ENCODE data around the gene PPP5C. TPM values are rescaled to one million over a fixed set of nuclear protein-coding genes. Genes with fewer than 3 reads are reported as not detected.
A peak's percentile ranks its signal among the peaks of the same experiment; 100 is the strongest.

PPP5C gene
- polyA plus RNA-seq, 4 donors, result 24.0 to 52.2 (median 39.4) TPM

GRCh38 chr19:46408664-46409039 is 61.8 kb downstream of the PPP5C start:
- Histone ChIP-seq H3K27ac (ENCODE audit: low read depth in 1 of 3, low read length in 2 of 3) (peak overlapping the region in 1 of 3 donors; percentile 79), H3K4me1 (ENCODE audit: control insufficient read depth in 3 of 3, insufficient read depth in 2 of 3, low read depth in 1 of 3, low read length in 2 of 3) (peaks cover 0 to 62% (median 0%) of the 10 kb centered on the region in 3 donors), H3K4me3 (ENCODE audit: low read depth in 1 of 3, low read length in 3 of 3) (peak overlapping the region in 1 of 3 donors; percentile 24), H3K36me3 (ENCODE audit: control insufficient read depth in 3 of 3, insufficient read depth in 2 of 3, low read depth in 1 of 3, low read length in 3 of 3) (peaks cover 0 to 26% (median 0%) of the 10 kb centered on the region in 3 donors), H3K9me3 (ENCODE audit: control insufficient read depth in 2 of 2, insufficient read depth in 1 of 2, low read depth in 1 of 2, low read length in 1 of 2) (no peaks in the 10 kb centered on the region), H3K27me3 (ENCODE audit: control insufficient read depth in 3 of 3, insufficient read depth in 3 of 3, low read length in 3 of 3) (peaks cover 0 to 23% (median 18%) of the 10 kb centered on the region in 3 donors)
- peak in 1 of 2 donors; percentile 88 for DNase-seq
- 5 to 12% (median 7%) methylated on average over 11 of the region's 11 CpGs for WGBS, 3 donors
- no peak for FAIRE-seq

GRCh38 chr19:46409191-46409590 is 62.3 kb downstream of the PPP5C start:
- H3K4me1 ChIP-seq (ENCODE audit: control insufficient read depth in 3 of 3, insufficient read depth in 2 of 3, low read depth in 1 of 3, low read length in 2 of 3), result peaks cover 0 to 67% (median 0%) of the 10 kb centered on the region in 3 donors
- FAIRE-seq (no peak), DNase-seq (peak in 1 of 2 donors; percentile 57)
- peak overlapping the region in 2 of 3 donors; percentile 36 to 80 for H3K27ac ChIP-seq (ENCODE audit: low read depth in 1 of 3, low read length in 2 of 3)
- WGBS, 3 donors, result 63 to 74% (median 64%) methylated on average over 3 of the region's 3 CpGs
- H3K36me3 ChIP-seq (ENCODE audit: control insufficient read depth in 3 of 3, insufficient read depth in 2 of 3, low read depth in 1 of 3, low read length in 3 of 3), result peaks cover 0 to 26% (median 0%) of the 10 kb centered on the region in 3 donors
- no peak overlapping the region for H3K4me3 ChIP-seq (ENCODE audit: low read depth in 1 of 3, low read length in 3 of 3)
- H3K27me3 ChIP-seq (ENCODE audit: control insufficient read depth in 3 of 3, insufficient read depth in 3 of 3, low read length in 3 of 3), result peaks cover 0 to 23% (median 18%) of the 10 kb centered on the region in 3 donors
- no peaks in the 10 kb centered on the region for H3K9me3 ChIP-seq (ENCODE audit: control insufficient read depth in 2 of 2, insufficient read depth in 1 of 2, low read depth in 1 of 2, low read length in 1 of 2)

- DNase-seq (no peak), FAIRE-seq (no peak)
- H3K27me3 ChIP-seq (ENCODE audit: control insufficient read depth in 3 of 3, insufficient read depth in 3 of 3, low read length in 3 of 3), result peaks cover 0 to 20% (median 18%) of the 10 kb centered on the region in 3 donors
- H3K4me1 ChIP-seq (ENCODE audit: control insufficient read depth in 3 of 3, insufficient read depth in 2 of 3, low read depth in 1 of 3, low read length in 2 of 3), result peaks cover 0 to 64% (median 0%) of the 10 kb centered on the region in 3 donors
- H3K36me3 ChIP-seq (ENCODE audit: control insufficient read depth in 3 of 3, insufficient read depth in 2 of 3, low read depth in 1 of 3, low read length in 3 of 3), result peaks cover 0 to 26% (median 0%) of the 10 kb centered on the region in 3 donors
- H3K27ac ChIP-seq (ENCODE audit: low read depth in 1 of 3, low read length in 2 of 3), result peak overlapping the region in 1 of 3 donors; percentile 89
- WGBS, 3 donors, result 75 to 82% (median 79%) methylated on average over 13 of the region's 13 CpGs
- peak overlapping the region in 1 of 3 donors; percentile 93 for H3K4me3 ChIP-seq (ENCODE audit: low read depth in 1 of 3, low read length in 3 of 3)
- peaks cover 0 to 4% of the 10 kb centered on the region in 2 donors for H3K9me3 ChIP-seq (ENCODE audit: control insufficient read depth in 2 of 2, insufficient read depth in 1 of 2, low read depth in 1 of 2, low read length in 1 of 2)
These were observed 63.6 kb downstream of the PPP5C start for GRCh38 chr19:46410205-46411087.

GRCh38 chr19:46411088-46411924 is 64.4 kb downstream of the PPP5C start:
- Histone ChIP-seq H3K9me3 (ENCODE audit: control insufficient read depth in 2 of 2, insufficient read depth in 1 of 2, low read depth in 1 of 2, low read length in 1 of 2) (peaks cover 0 to 4% of the 10 kb centered on the region in 2 donors), H3K27ac (ENCODE audit: low read depth in 1 of 3, low read length in 2 of 3) (peak overlapping the region in 1 of 3 donors; percentile 89), H3K4me3 (ENCODE audit: low read depth in 1 of 3, low read length in 3 of 3) (peak overlapping the region in 1 of 3 donors; percentile 93), H3K27me3 (ENCODE audit: control insufficient read depth in 3 of 3, insufficient read depth in 3 of 3, low read length in 3 of 3) (peaks cover 0 to 18% (median 16%) of the 10 kb centered on the region in 3 donors), H3K36me3 (ENCODE audit: control insufficient read depth in 3 of 3, insufficient read depth in 2 of 3, low read depth in 1 of 3, low read length in 3 of 3) (peaks cover 0 to 26% (median 0%) of the 10 kb centered on the region in 3 donors), H3K4me1 (ENCODE audit: control insufficient read depth in 3 of 3, insufficient read depth in 2 of 3, low read depth in 1 of 3, low read length in 2 of 3) (peaks cover 0 to 59% (median 0%) of the 10 kb centered on the region in 3 donors)
- FAIRE-seq (no peak), DNase-seq (no peak)
- 54 to 64% (median 63%) methylated on average over 11 to 13 of the region's 13 CpGs for WGBS, 3 donors

- FAIRE-seq, result no peak
- Histone ChIP-seq H3K4me1 (ENCODE audit: control insufficient read depth in 3 of 3, insufficient read depth in 2 of 3, low read depth in 1 of 3, low read length in 2 of 3) (peaks cover 0 to 55% (median 0%) of the 10 kb centered on the region in 3 donors), H3K27me3 (ENCODE audit: control insufficient read depth in 3 of 3, insufficient read depth in 3 of 3, low read length in 3 of 3) (peaks cover 0 to 18% (median 16%) of the 10 kb centered on the region in 3 donors)
These were observed 65.2 kb downstream of the PPP5C start for GRCh38 chr19:46411925-46412649.

GRCh38 chr19:46412650-46413261 is 65.9 kb downstream of the PPP5C start:
- 12 to 15% (median 13%) methylated on average over 25 to 29 of the region's 29 CpGs for WGBS, 3 donors
- Histone ChIP-seq H3K4me1 (ENCODE audit: control insufficient read depth in 3 of 3, insufficient read depth in 2 of 3, low read depth in 1 of 3, low read length in 2 of 3) (peaks cover 0 to 50% (median 0%) of the 10 kb centered on the region in 3 donors), H3K9me3 (ENCODE audit: control insufficient read depth in 2 of 2, insufficient read depth in 1 of 2, low read depth in 1 of 2, low read length in 1 of 2) (peaks cover 0 to 4% of the 10 kb centered on the region in 2 donors), H3K4me3 (ENCODE audit: low read depth in 1 of 3, low read length in 3 of 3) (peak overlapping the region in 2 of 3 donors; percentile 9 to 93), H3K36me3 (ENCODE audit: control insufficient read depth in 3 of 3, insufficient read depth in 2 of 3, low read depth in 1 of 3, low read length in 3 of 3) (peaks cover 0 to 26% (median 0%) of the 10 kb centered on the region in 3 donors), H3K27me3 (ENCODE audit: control insufficient read depth in 3 of 3, insufficient read depth in 3 of 3, low read length in 3 of 3) (peaks cover 0 to 18% (median 15%) of the 10 kb centered on the region in 3 donors), H3K27ac (ENCODE audit: low read depth in 1 of 3, low read length in 2 of 3) (peak overlapping the region in 1 of 3 donors; percentile 89)
- DNase-seq, result no peak
- FAIRE-seq, result no peak

More at GRCh38 chr19:46411925-46412649, 65.2 kb downstream of the PPP5C start:
- peak overlapping the region in 1 of 3 donors; percentile 93 for H3K4me3 ChIP-seq (ENCODE audit: low read depth in 1 of 3, low read length in 3 of 3)
- H3K36me3 ChIP-seq (ENCODE audit: control insufficient read depth in 3 of 3, insufficient read depth in 2 of 3, low read depth in 1 of 3, low read length in 3 of 3), result peaks cover 0 to 26% (median 0%) of the 10 kb centered on the region in 3 donors
- WGBS, 3 donors, result 14 to 32% (median 26%) methylated on average over 47 to 54 of the region's 54 CpGs
- peak in 1 of 2 donors; percentile 76 for DNase-seq
- peaks cover 0 to 4% of the 10 kb centered on the region in 2 donors for H3K9me3 ChIP-seq (ENCODE audit: control insufficient read depth in 2 of 2, insufficient read depth in 1 of 2, low read depth in 1 of 2, low read length in 1 of 2)
- H3K27ac ChIP-seq (ENCODE audit: low read depth in 1 of 3, low read length in 2 of 3), result peak overlapping the region in 1 of 3 donors; percentile 89

GRCh38 chr19:46413262-46414031 is 66.6 kb downstream of the PPP5C start, which contains the start of gene CCDC8:
TSS of gene CCDC8 (minus strand) at chr19:46413564. CDS start at chr19:46412810, 754 bp downstream.
- peak within 1 kb of the TSS in 1 of 3 donors; percentile 89 for H3K27ac ChIP-seq (ENCODE audit: low read depth in 1 of 3, low read length in 2 of 3)
- H3K36me3 ChIP-seq (ENCODE audit: control insufficient read depth in 3 of 3, insufficient read depth in 2 of 3, low read depth in 1 of 3, low read length in 3 of 3), result peaks cover 0 to 23% (median 0%) of the 10 kb centered on the region in 3 donors
- FAIRE-seq (no peak), DNase-seq (peak in 1 of 2 donors; percentile 97)
- H3K9me3 ChIP-seq (ENCODE audit: control insufficient read depth in 2 of 2, insufficient read depth in 1 of 2, low read depth in 1 of 2, low read length in 1 of 2), result peaks cover 0 to 4% of the 10 kb centered on the region in 2 donors
- peak within 1 kb of the TSS in 2 of 3 donors; percentile 9 to 93 for H3K4me3 ChIP-seq (ENCODE audit: low read depth in 1 of 3, low read length in 3 of 3)
- 16 to 22% (median 19%) methylated on average over 45 to 46 of the region's 46 CpGs for WGBS, 3 donors
- peaks cover 0 to 18% (median 12%) of the 10 kb centered on the region in 3 donors for H3K27me3 ChIP-seq (ENCODE audit: control insufficient read depth in 3 of 3, insufficient read depth in 3 of 3, low read length in 3 of 3)
- H3K4me1 ChIP-seq (ENCODE audit: control insufficient read depth in 3 of 3, insufficient read depth in 2 of 3, low read depth in 1 of 3, low read length in 2 of 3), result peaks cover 0 to 43% (median 0%) of the 10 kb centered on the region in 3 donors
